ENCODE results near the gene ADGRF5.

The ADGRF5 gene

GRCh38 chr6:46930331-46930730 is 8.6 kb upstream of the ADGRF5 start:
- DNase-seq (ENCODE audit: low read depth in 2 of 2), result no peak

- DNase-seq (ENCODE audit: low read depth in 2 of 2), result no peak
Measured at GRCh38 chr6:46927066-46927465, 5.3 kb upstream of the ADGRF5 start.

- no peak for DNase-seq (ENCODE audit: low read depth in 2 of 2)
Measured at GRCh38 chr6:46926481-46926880, 4.7 kb upstream of the ADGRF5 start.

- DNase-seq (ENCODE audit: low read depth in 2 of 2), result no peak
Measured at GRCh38 chr6:46925563-46926253, 4.0 kb upstream of the ADGRF5 start.

GRCh38 chr6:46923476-46923875 is 1.7 kb upstream of the ADGRF5 start:
- no peak for DNase-seq (ENCODE audit: low read depth in 2 of 2)

GRCh38 chr6:46921059-46921458 is 679 bp downstream of the ADGRF5 start:
- DNase-seq (ENCODE audit: low read depth in 2 of 2), result no peak

- no peak for DNase-seq (ENCODE audit: low read depth in 2 of 2)
Measured at GRCh38 chr6:46918806-46919205, 2.9 kb downstream of the ADGRF5 start.

- DNase-seq (ENCODE audit: low read depth in 2 of 2), result no peak
Measured at GRCh38 chr6:46917002-46917545, 4.7 kb downstream of the ADGRF5 start.

- DNase-seq (ENCODE audit: low read depth in 2 of 2), result no peak
Measured at GRCh38 chr6:46915866-46916265, 5.9 kb downstream of the ADGRF5 start.

GRCh38 chr6:46915380-46915779 is 6.4 kb downstream of the ADGRF5 start:
- no peak for DNase-seq (ENCODE audit: low read depth in 2 of 2)

- DNase-seq (ENCODE audit: low read depth in 2 of 2), result no peak
Measured at GRCh38 chr6:46914279-46914810, 7.4 kb downstream of the ADGRF5 start.

GRCh38 chr6:46909371-46909770 is 12.4 kb downstream of the ADGRF5 start:
- DNase-seq (ENCODE audit: low read depth in 2 of 2), result no peak

GRCh38 chr6:46906776-46907175 is 15.0 kb downstream of the ADGRF5 start:
- no peak for DNase-seq (ENCODE audit: low read depth in 2 of 2)

- DNase-seq (ENCODE audit: low read depth in 2 of 2), result no peak
Measured at GRCh38 chr6:46904117-46904516, 17.6 kb downstream of the ADGRF5 start.

- no peak for DNase-seq (ENCODE audit: low read depth in 2 of 2)
Measured at GRCh38 chr6:46903175-46903574, 18.6 kb downstream of the ADGRF5 start.

GRCh38 chr6:46901882-46902314 is 19.8 kb downstream of the ADGRF5 start:
- DNase-seq (ENCODE audit: low read depth in 2 of 2), result no peak

- no peak for DNase-seq (ENCODE audit: low read depth in 2 of 2)
Measured at GRCh38 chr6:46900266-46900665, 21.5 kb downstream of the ADGRF5 start.

GRCh38 chr6:46899659-46900058 is 22.1 kb downstream of the ADGRF5 start:
- DNase-seq (ENCODE audit: low read depth in 2 of 2), result no peak

- DNase-seq (ENCODE audit: low read depth in 2 of 2), result no peak
Measured at GRCh38 chr6:46898006-46898405, 23.7 kb downstream of the ADGRF5 start.

- no peak for DNase-seq (ENCODE audit: low read depth in 2 of 2)
Measured at GRCh38 chr6:46896871-46897270, 24.9 kb downstream of the ADGRF5 start.

GRCh38 chr6:46895930-46896329 is 25.8 kb downstream of the ADGRF5 start:
- no peak for DNase-seq (ENCODE audit: low read depth in 2 of 2)

GRCh38 chr6:46894433-46894832 is 27.3 kb downstream of the ADGRF5 start:
- no peak for DNase-seq (ENCODE audit: low read depth in 2 of 2)

- DNase-seq (ENCODE audit: low read depth in 2 of 2), result no peak
Measured at GRCh38 chr6:46893648-46894047, 28.1 kb downstream of the ADGRF5 start.
